ENCODE results near the gene CRISPLD2. TPM values are rescaled to one million over a fixed set of nuclear protein-coding genes. Genes with fewer than 3 reads are reported as not detected.

The CRISPLD2 gene
- total RNA-seq, 1 donor from 2014 or later: 9.0 TPM

- Mint-ChIP-seq H3K4me1 (ENCODE audit: low read depth, unreplicated experiment) (no peaks in the 10 kb centered on the region), H3K27me3 (ENCODE audit: unreplicated experiment) (peaks cover 9% of the 10 kb centered on the region), H3K4me3 (ENCODE audit: unreplicated experiment) (no peak overlapping the region), H3K9me3 (ENCODE audit: unreplicated experiment) (peaks cover 10% of the 10 kb centered on the region), H3K27ac (ENCODE audit: unreplicated experiment) (no peak overlapping the region), H3K36me3 (ENCODE audit: unreplicated experiment) (peaks cover 4% of the 10 kb centered on the region)
- no peak for TF ChIP-seq CTCF (IDR thresholded peaks at IDR 0.05; ENCODE audit: partially characterized antibody, unreplicated experiment)
- DNase-seq: no peak
These were observed 121.1 kb downstream of the CRISPLD2 start for GRCh38 chr16:84940670-84941551.

DNA sequence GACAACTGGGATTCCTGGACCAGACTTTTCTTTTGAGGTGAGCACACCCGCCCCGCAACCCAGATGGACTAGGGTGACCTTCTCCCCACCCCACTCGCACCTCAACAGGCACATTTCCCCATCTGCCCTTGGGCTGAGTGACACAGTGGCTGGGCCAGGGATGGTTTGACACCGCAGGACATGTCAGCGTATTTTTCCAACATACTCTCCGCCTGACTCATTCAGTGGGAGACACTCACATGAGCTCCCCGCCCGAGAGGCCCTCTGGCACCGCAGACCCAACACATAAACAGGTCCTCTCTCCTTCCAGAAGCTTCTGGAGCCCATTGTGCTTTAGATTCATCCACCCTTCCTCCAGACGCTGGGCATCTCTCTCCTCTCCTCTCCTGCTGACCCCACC, 122.1 kb downstream of the CRISPLD2 start:
- no peak overlapping the region for H3K4me3 Mint-ChIP-seq (ENCODE audit: unreplicated experiment)
- no peak for TF ChIP-seq CTCF (IDR thresholded peaks at IDR 0.05; ENCODE audit: partially characterized antibody, unreplicated experiment)
- no peak for DNase-seq
- H3K27ac Mint-ChIP-seq (ENCODE audit: unreplicated experiment): no peak overlapping the region
- H3K27me3 Mint-ChIP-seq (ENCODE audit: unreplicated experiment): peaks cover 9% of the 10 kb centered on the region
- no peaks in the 10 kb centered on the region for H3K4me1 Mint-ChIP-seq (ENCODE audit: low read depth, unreplicated experiment)
- H3K36me3 Mint-ChIP-seq (ENCODE audit: unreplicated experiment): peaks cover 4% of the 10 kb centered on the region
- peaks cover 11% of the 10 kb centered on the region for H3K9me3 Mint-ChIP-seq (ENCODE audit: unreplicated experiment)

DNA sequence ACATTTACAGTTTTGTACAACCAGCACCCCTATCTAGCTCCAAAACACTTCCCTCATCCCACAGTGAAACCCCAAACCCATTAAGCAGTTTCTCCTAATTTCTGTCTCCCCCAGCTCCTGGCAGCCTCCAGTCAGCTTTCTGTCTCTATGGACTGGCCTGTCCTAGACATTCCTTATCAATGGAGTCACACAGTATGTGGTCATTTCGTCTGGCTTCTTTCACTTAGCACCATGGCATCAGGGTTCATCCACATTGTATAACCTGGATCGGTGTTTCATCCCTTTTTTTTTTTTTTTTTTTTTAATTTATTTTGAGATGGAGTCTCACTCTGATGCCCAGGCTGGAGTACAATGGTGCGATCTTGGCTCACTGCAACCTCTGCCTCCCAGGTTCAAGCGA, 123.0 kb downstream of the CRISPLD2 start:
- no peak overlapping the region for H3K27ac Mint-ChIP-seq (ENCODE audit: unreplicated experiment)
- no peaks in the 10 kb centered on the region for H3K4me1 Mint-ChIP-seq (ENCODE audit: low read depth, unreplicated experiment)
- TF ChIP-seq CTCF (IDR thresholded peaks at IDR 0.05; ENCODE audit: partially characterized antibody, unreplicated experiment): no peak
- H3K4me3 Mint-ChIP-seq (ENCODE audit: unreplicated experiment): no peak overlapping the region
- peaks cover 11% of the 10 kb centered on the region for H3K9me3 Mint-ChIP-seq (ENCODE audit: unreplicated experiment)
- no peak for DNase-seq
- peaks cover 4% of the 10 kb centered on the region for H3K36me3 Mint-ChIP-seq (ENCODE audit: unreplicated experiment)
- H3K27me3 Mint-ChIP-seq (ENCODE audit: unreplicated experiment): peaks cover 9% of the 10 kb centered on the region

GRCh38 chr16:84943620-84944019, 123.8 kb downstream of the CRISPLD2 start:
- Mint-ChIP-seq H3K4me3 (ENCODE audit: unreplicated experiment) (no peak overlapping the region), H3K27ac (ENCODE audit: unreplicated experiment) (no peak overlapping the region)
- no peak for DNase-seq

More at GRCh38 chr16:84943620-84944019, 123.8 kb downstream of the CRISPLD2 start:
- Mint-ChIP-seq H3K9me3 (ENCODE audit: unreplicated experiment) (peaks cover 11% of the 10 kb centered on the region), H3K36me3 (ENCODE audit: unreplicated experiment) (peaks cover 4% of the 10 kb centered on the region), H3K4me1 (ENCODE audit: low read depth, unreplicated experiment) (no peaks in the 10 kb centered on the region), H3K27me3 (ENCODE audit: unreplicated experiment) (peaks cover 9% of the 10 kb centered on the region)
- TF ChIP-seq CTCF (IDR thresholded peaks at IDR 0.05; ENCODE audit: partially characterized antibody, unreplicated experiment): no peak
